Measurements from ENCODE around the gene CTTNBP2. TPM values are rescaled to one million over a fixed set of nuclear protein-coding genes. Genes with fewer than 3 reads are reported as not detected.

CTTNBP2 gene
- total and polyA plus RNA-seq, 10 of the 15 experiments (the other 5 are each of a cell fraction or from before 2014, with no cell fraction given): 0.04 to 0.43 TPM; not detected in 8

DNA sequence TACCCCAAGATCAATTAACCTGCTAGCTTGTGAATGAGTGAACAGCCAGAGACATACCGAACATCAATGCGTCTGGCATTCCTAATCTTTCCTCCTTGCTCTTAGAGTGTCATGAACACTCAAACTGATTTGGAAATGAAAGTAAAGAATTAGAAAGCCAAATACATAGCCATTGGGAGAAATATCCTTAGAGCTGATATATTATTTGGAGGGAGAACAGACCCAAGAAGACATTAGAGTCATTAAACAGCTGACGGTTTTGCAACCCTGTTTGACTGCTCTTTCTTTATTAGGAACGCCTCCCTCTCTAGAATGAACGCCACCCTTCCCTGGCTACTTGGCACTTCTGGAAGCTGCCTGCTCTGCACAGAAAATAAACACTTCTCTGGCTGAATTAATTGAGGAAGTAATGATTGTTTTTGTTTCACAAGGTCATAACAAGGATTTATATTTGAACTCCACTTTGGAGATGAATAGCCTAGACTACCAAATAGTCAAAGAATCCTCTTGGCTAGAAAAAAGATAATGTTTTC is 42.8 kb downstream of the CTTNBP2 start:
- BruUV-seq (replicated peaks): no TSS peak
- Histone ChIP-seq H3K4me1 (ENCODE audit: control insufficient read depth, insufficient read depth, low read length) (no peaks in the 10 kb centered on the region), H3K4me3 (no peak overlapping the region), H3K27ac (ENCODE audit: control insufficient read depth, insufficient read depth) (no peak overlapping the region), H3K79me2 (ENCODE audit: control insufficient read depth, insufficient read depth, low read length) (no peaks in the 10 kb centered on the region), H2AFZ (ENCODE audit: control insufficient read depth, low read depth, low read length) (no peak overlapping the region), H3K36me3 (ENCODE audit: control insufficient read depth in 2 of 2, insufficient read depth in 2 of 2, low read length in 1 of 2) (no peaks in the 10 kb centered on the region), H3K9ac (ENCODE audit: control insufficient read depth, insufficient read depth, low read length) (no peak overlapping the region), H3K27me3 (replicated peaks in 1 of 2; ENCODE audit: control insufficient read depth in 2 of 2, insufficient read depth in 2 of 2, low read length in 1 of 2) (peaks cover 0 to 4% of the 10 kb centered on the region in 2 experiments; a peak in 1 of 4 replicates), H4K20me1 (ENCODE audit: control insufficient read depth, insufficient read depth) (no peaks in the 10 kb centered on the region), H3K4me2 (ENCODE audit: control insufficient read depth, insufficient read depth) (no peak overlapping the region), H3K9me3 (replicated peaks; ENCODE audit: control insufficient read depth, insufficient read depth, low read length) (no peaks in the 10 kb centered on the region)
- ChIA-PET POLR2A (no interaction called here), SMC1A (ENCODE audit: uncharacterized antibody, unreplicated experiment) (interaction anchor here (0.8 kb wide), 1 partner anchor 18 kb away, joined by 3 read pairs; no protein-coding TSS in a partner anchor), RAD21 (ENCODE audit: unreplicated experiment) (no interaction called here), CTCF (interaction anchor here (1.1 kb wide), 1 partner anchor 154 kb away, joined by 3 read pairs; no protein-coding TSS in a partner anchor)
- intact Hi-C loops (cut with micrococcal nuclease; ENCODE audit: unreplicated experiment): no loop called here
- in situ Hi-C loops (cut with MboI): no loop called here
- no peak for DNase-seq (ENCODE audit: low read depth, low spot score)
- WGBS (ENCODE audit: insufficient coverage, insufficient replicate concordance, low lambda C conversion rate, missing lambda C conversion rate): 48% methylated on average over 5 of the region's 5 CpGs
- TF ChIP-seq IKZF2 (IDR thresholded peaks at IDR 0.05): no peak
- no peak for FAIRE-seq
- no peak for ATAC-seq

DNA sequence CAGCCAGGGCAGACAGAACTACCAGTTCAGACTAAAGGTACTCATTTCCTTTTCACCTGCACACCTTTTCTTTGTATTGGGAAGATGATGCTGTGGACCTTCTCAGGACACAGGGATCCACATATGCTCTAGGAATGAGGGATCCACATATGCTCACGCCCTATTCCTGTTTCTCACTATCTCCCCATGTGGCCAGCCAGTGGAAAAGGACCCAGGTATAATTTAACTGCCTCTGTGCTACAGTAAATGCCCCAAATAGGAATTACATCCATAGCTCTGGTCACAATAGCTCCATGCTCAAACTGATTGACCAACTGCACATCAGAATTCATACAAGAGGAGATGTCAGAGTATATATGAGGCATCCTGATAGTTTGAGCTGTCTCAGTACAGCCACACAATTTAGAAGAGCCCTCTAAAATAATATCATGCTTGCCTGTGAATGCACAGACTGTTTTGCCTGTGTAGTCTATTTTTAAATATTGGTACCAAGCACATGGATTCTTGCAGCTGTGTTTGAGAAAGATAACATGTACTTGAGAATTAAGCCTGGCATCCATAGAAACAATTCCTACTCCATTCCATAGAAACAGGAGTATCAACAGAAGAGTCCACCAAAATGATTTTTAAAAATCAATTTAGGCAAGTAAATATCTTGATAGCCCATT is 43.7 kb downstream of the CTTNBP2 start:
- WGBS (ENCODE audit: insufficient coverage, insufficient replicate concordance, low lambda C conversion rate, missing lambda C conversion rate): 0% methylated on average over 1 of the region's 1 CpG
- H4K20me1 ChIP-seq (ENCODE audit: control insufficient read depth, insufficient read depth): no peaks in the 10 kb centered on the region
- H3K9me3 ChIP-seq (replicated peaks; ENCODE audit: control insufficient read depth, insufficient read depth, low read length): no peaks in the 10 kb centered on the region
- DNase-seq (ENCODE audit: low read depth, low spot score) (no peak), FAIRE-seq (no peak), ATAC-seq (no peak)
- CTCF ChIA-PET: interaction anchor here (1.1 kb wide), 1 partner anchor 153 kb away, joined by 3 read pairs; no protein-coding TSS in a partner anchor
- H3K27ac ChIP-seq (ENCODE audit: control insufficient read depth, insufficient read depth): no peak overlapping the region
- no peak overlapping the region for H3K4me2 ChIP-seq (ENCODE audit: control insufficient read depth, insufficient read depth)
- RAD21 ChIA-PET (ENCODE audit: unreplicated experiment): no interaction called here
- no peaks in the 10 kb centered on the region for H3K79me2 ChIP-seq (ENCODE audit: control insufficient read depth, insufficient read depth, low read length)
- H2AFZ ChIP-seq (ENCODE audit: control insufficient read depth, low read depth, low read length): no peak overlapping the region
- SMC1A ChIA-PET (ENCODE audit: uncharacterized antibody, unreplicated experiment): interaction anchor here (0.8 kb wide), 1 partner anchor 17 kb away, joined by 3 read pairs; no protein-coding TSS in a partner anchor
- H3K4me3 ChIP-seq: no peak overlapping the region
- no peak overlapping the region for H3K9ac ChIP-seq (ENCODE audit: control insufficient read depth, insufficient read depth, low read length)
- H3K27me3 ChIP-seq (replicated peaks in 1 of 2; ENCODE audit: control insufficient read depth in 2 of 2, insufficient read depth in 2 of 2, low read length in 1 of 2): peaks cover 2 to 4% of the 10 kb centered on the region in 2 experiments; a peak in 2 of 4 replicates
- POLR2A ChIA-PET: no interaction called here
- no peaks in the 10 kb centered on the region for H3K36me3 ChIP-seq (ENCODE audit: control insufficient read depth in 2 of 2, insufficient read depth in 2 of 2, low read length in 1 of 2)
- in situ Hi-C loops (cut with MboI) (no loop called here), intact Hi-C loops (cut with micrococcal nuclease; ENCODE audit: unreplicated experiment) (no loop called here)
- no peaks in the 10 kb centered on the region for H3K4me1 ChIP-seq (ENCODE audit: control insufficient read depth, insufficient read depth, low read length)
- BruUV-seq (replicated peaks): no TSS peak
- no peak for TF ChIP-seq NR2C2 (IDR thresholded peaks at IDR 0.05; ENCODE audit: borderline replicate concordance, control insufficient read depth, insufficient read length, low read depth)
- TF ChIP-seq RCOR1 (conservative IDR thresholded peaks at IDR 0.05; ENCODE audit: low read depth, low read length): no peak
- TF ChIP-seq TARDBP (IDR thresholded peaks at IDR 0.05; ENCODE audit: borderline replicate concordance): no peak
- no peak for TF ChIP-seq YY1 (IDR thresholded peaks at IDR 0.05; ENCODE audit: low read depth, low read length)
- TF ChIP-seq NR2F1 (conservative IDR thresholded peaks at IDR 0.05): no peak
- no peak for TF ChIP-seq IRF4 (IDR thresholded peaks at IDR 0.05; ENCODE audit: low read depth, low read length)
- no peak for TF ChIP-seq HDGF (IDR thresholded peaks at IDR 0.05)
- TF ChIP-seq ZNF24 (IDR thresholded peaks at IDR 0.05): no peak
- no peak for TF ChIP-seq SUZ12 (IDR thresholded peaks at IDR 0.05; ENCODE audit: unreplicated experiment)
- no peak for TF ChIP-seq JUND (IDR thresholded peaks at IDR 0.05; ENCODE audit: low read depth, low read length)
- no peak for TF ChIP-seq BCL11A (IDR thresholded peaks at IDR 0.05; ENCODE audit: low read depth, low read length)
- no peak for TF ChIP-seq REST (IDR thresholded peaks at IDR 0.05; ENCODE audit: low read depth, low read length)
